Measurements from ENCODE around the gene FOXP3. TPM values are rescaled to one million over a fixed set of nuclear protein-coding genes. Genes with fewer than 3 reads are reported as not detected.

FOXP3 gene
- total RNA-seq, 6 donors from 2014 or later: 0.23 to 0.54 TPM; not detected in 4

- 72% methylated on average over 8 of the region's 8 CpGs; no CpG with 5 or more reads in 1 of the 2 donors for WGBS, 2 donors
- no peaks in the 10 kb centered on the region for H3K9me3 ChIP-seq
- no peak for TF ChIP-seq CTCF (IDR thresholded peaks at IDR 0.05)
- no peak for TF ChIP-seq POLR2A (IDR thresholded peaks at IDR 0.05)
- TF ChIP-seq EP300 (IDR thresholded peaks at IDR 0.05): no peak
- TF ChIP-seq POLR2AphosphoS5 (IDR thresholded peaks at IDR 0.05): no peak
- H3K27ac ChIP-seq: no peak overlapping the region
- H3K4me1 ChIP-seq: no peaks in the 10 kb centered on the region
- ATAC-seq (ENCODE audit: low FRiP score in 2 of 2): no peak
- no peaks in the 10 kb centered on the region for H3K36me3 ChIP-seq
- no peak overlapping the region for H3K4me3 ChIP-seq
- no peaks in the 10 kb centered on the region for H3K27me3 ChIP-seq
- no peak for DNase-seq
Observed at GRCh38 chrX:49210406-49210805, 54.1 kb downstream of the FOXP3 start.

- WGBS, 2 donors: 26 to 57% methylated on average over 7 to 27 of the region's 28 CpGs
- Histone ChIP-seq H3K9me3 (no peaks in the 10 kb centered on the region), H3K27ac (no peak overlapping the region), H3K27me3 (no peaks in the 10 kb centered on the region), H3K36me3 (no peaks in the 10 kb centered on the region), H3K4me3 (no peak overlapping the region), H3K4me1 (no peaks in the 10 kb centered on the region)
- no peak for TF ChIP-seq POLR2A (IDR thresholded peaks at IDR 0.05)
- TF ChIP-seq CTCF (IDR thresholded peaks at IDR 0.05): no peak
- TF ChIP-seq POLR2AphosphoS5 (IDR thresholded peaks at IDR 0.05): no peak
- no peak for TF ChIP-seq EP300 (IDR thresholded peaks at IDR 0.05)
- ATAC-seq (ENCODE audit: low FRiP score in 2 of 2) (no peak), DNase-seq (no peak)
Observed at GRCh38 chrX:49209434-49210251, 54.9 kb downstream of the FOXP3 start.

- H3K4me1 ChIP-seq: no peaks in the 10 kb centered on the region
- TF ChIP-seq POLR2AphosphoS5 (IDR thresholded peaks at IDR 0.05): no peak
- TF ChIP-seq CTCF (IDR thresholded peaks at IDR 0.05): no peak
- no peak for TF ChIP-seq EP300 (IDR thresholded peaks at IDR 0.05)
- no peak for TF ChIP-seq POLR2A (IDR thresholded peaks at IDR 0.05)
- no peak for DNase-seq
Observed at GRCh38 chrX:49208399-49208798, 56.1 kb downstream of the FOXP3 start.

GRCh38 chrX:49206543-49206942 lies 58.0 kb downstream of the FOXP3 start:
- no peak overlapping the region for H3K27ac ChIP-seq
- TF ChIP-seq CTCF (IDR thresholded peaks at IDR 0.05) (no peak), POLR2AphosphoS5 (IDR thresholded peaks at IDR 0.05) (no peak), EP300 (IDR thresholded peaks at IDR 0.05) (no peak), POLR2A (IDR thresholded peaks at IDR 0.05) (no peak)
- no peak overlapping the region for H3K4me3 ChIP-seq
- ATAC-seq (ENCODE audit: low FRiP score in 2 of 2) (no peak), DNase-seq (no peak)
- H3K36me3 ChIP-seq: no peaks in the 10 kb centered on the region
- H3K4me1 ChIP-seq: no peaks in the 10 kb centered on the region
- no peaks in the 10 kb centered on the region for H3K9me3 ChIP-seq
- WGBS, 2 donors: 75% methylated on average over 7 of the region's 8 CpGs; no CpG with 5 or more reads in 1 of the 2 donors
- H3K27me3 ChIP-seq: no peaks in the 10 kb centered on the region

More at GRCh38 chrX:49208399-49208798, 56.1 kb downstream of the FOXP3 start:
- H3K36me3 ChIP-seq: no peaks in the 10 kb centered on the region
- H3K27ac ChIP-seq: no peak overlapping the region
- H3K4me3 ChIP-seq: no peak overlapping the region
- no peaks in the 10 kb centered on the region for H3K9me3 ChIP-seq
- H3K27me3 ChIP-seq: no peaks in the 10 kb centered on the region
- WGBS, 2 donors: 91% methylated on average over 5 of the region's 5 CpGs; no CpG with 5 or more reads in 1 of the 2 donors
- no peak for ATAC-seq (ENCODE audit: low FRiP score in 2 of 2)

Data from upper lobe of left lung (tissue), 6 donors.